HG02588 (cell line): ENCODE results near the gene ATN1.
A peak's percentile ranks its signal among the peaks of the same experiment; 100 is the strongest.

Experiments
- ATAC-seq: cut with Tn5 transposase; IDR thresholded peaks from one replicate; pipeline ENCODE4 v1.9.1; 2021; ENCODE audit warnings: mild to moderate bottlenecking, moderate library complexity; ENCODE audit not compliant: unreplicated experiment

ATN1 gene

DNA sequence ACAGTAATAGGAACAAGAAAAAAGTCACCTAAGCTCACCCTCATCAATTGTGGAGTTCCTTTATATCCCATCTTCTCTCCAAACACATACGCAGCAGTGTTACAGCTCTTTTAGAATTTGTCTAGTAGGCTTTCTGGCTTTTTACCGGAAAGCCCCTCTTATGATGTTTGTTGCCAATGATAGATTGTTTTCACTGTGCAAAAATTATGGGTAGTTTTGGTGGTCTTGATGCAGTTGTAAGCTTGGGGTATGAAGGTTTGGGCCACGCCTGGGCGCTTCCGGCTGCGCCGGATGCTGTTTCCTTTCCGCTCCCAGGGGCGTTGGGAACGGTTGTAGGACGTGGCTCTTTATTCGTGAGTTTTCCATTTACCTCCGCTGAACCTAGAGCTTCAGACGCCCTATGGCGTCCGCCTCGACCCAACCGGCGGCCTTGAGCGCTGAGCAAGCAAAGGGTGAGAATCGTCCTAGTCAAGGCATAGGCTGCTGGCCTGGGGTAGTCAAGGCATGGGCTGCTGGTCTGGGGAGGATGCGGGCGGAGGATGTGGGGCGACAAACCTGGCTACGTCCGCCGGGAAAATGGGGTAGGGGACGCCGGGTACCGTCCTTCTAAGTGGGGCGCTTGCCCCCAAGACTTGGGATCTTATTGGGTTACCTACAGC is 16.1 kb downstream of the ATN1 start, which contains the start of the genes C12orf57 and RNU7-1:
Gene C12orf57 (plus strand): TSS at position 301 of the 659 bp plus-strand sequence. CDS start 100 bp downstream, at position 401.
Gene RNU7-1 (plus strand): TSS at position 95 of the 659 bp plus-strand sequence.
- ATAC-seq: peak; percentile 40

DNA sequence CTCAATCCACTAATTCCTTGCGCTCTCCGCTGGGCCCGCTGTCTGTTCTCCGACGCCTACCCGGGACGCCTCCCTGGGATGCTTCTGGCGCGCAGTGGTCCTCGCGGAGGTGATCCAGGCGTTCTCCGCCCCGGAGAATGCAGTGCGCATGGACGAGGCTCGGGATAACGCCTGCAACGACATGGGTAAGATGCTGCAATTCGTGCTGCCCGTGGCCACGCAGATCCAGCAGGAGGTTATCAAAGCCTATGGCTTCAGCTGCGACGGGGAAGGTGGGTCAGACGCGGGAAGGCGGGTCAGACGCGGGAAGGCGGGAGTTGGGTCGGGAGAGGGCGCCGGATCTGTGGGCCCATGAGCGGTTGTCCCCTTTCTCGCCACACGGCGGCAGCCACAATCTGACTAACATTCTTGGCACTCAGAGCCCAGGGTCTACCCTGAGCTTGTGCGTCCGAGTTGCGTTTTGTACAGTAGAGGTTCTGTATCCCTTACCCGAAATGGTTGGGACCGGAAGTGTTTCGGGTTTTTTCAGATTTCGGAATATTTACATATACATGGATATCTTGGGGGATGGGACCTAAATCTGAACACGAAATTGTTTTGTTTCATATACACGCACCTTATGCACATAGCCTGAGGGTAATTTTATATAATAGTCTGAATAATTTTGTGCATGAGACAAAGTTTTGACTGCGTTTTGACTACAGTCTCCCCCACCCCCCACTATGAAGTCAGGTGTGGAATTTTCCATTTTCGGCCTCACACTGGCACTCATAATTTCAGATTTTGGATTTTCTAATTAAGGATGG is 16.8 kb downstream of the ATN1 start:
- ATAC-seq: peak; percentile 39

- ATAC-seq: no peak
These were observed 17.9 kb downstream of the ATN1 start for GRCh38 chr12:6945613-6946012.

- no peak for ATAC-seq
These were observed 18.5 kb downstream of the ATN1 start for GRCh38 chr12:6946033-6946919.

DNA sequence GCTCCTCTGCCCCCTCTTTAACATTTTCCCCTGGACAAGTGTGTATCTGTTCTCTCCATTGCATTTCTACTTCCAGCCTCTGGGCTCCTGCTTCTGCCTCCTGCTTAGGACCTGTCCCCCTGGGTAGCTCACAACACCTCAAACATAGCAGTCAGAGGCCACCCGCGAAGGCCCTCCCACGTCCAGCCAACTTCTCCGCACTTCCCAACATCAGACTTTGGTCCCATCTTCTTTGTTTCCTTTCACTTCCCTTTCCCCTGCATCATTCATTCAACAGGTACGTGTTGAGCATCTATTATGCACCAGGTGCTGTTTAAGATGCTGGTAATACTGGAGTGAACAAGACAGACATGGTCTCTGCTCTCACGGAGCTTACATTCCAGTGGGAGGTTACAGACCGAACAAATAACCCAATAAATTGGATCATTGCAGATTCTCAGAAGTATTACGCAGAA is 19.2 kb downstream of the ATN1 start:
- ATAC-seq: no peak

- no peak for ATAC-seq
These were observed 19.9 kb downstream of the ATN1 start for GRCh38 chr12:6947615-6948014.

GRCh38 chr12:6948873-6949594 is 21.3 kb downstream of the ATN1 start:
- no peak for ATAC-seq

- ATAC-seq: no peak
These were observed 22.6 kb downstream of the ATN1 start for GRCh38 chr12:6950401-6950801.

DNA sequence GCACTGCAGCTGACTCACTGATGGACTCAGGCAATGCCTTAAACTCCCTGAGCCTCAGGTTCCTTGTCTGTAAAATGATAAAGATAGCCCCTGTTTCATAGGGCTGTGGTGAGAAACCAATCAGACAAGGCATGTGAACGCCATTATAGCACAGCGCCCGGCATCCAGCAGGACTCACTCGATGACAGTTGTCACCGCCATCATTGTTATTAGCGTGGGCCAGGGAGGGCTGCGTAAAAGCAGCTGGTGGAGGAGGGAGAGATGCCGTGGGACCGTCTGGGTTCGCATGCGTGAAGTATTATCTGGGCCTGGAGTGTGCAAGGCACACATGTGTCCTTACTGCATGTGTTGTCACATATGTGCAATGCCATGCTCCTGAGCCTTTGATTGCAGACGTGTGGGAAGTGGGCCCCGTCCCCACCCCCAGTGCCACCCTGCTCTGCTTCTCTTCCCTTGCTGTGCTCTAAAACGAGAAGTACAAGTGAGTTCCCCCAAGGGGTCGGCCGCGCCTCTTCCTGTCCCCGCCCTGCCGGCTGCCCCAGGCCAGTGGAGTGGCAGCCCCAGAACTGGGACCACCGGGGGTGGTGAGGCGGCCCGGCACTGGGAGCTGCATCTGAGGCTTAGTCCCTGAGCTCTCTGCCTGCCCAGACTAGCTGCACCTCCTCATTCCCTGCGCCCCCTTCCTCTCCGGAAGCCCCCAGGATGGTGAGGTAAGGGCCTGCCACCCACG is 23.2 kb downstream of the ATN1 start, which contains the start of gene PTPN6:
Gene PTPN6 (plus strand): TSS at position 546 of the 730 bp plus-strand sequence. CDS start 157 bp downstream, at position 703.
- ATAC-seq: no peak

- ATAC-seq: no peak
These were observed 23.9 kb downstream of the ATN1 start for GRCh38 chr12:6951551-6952120.

DNA sequence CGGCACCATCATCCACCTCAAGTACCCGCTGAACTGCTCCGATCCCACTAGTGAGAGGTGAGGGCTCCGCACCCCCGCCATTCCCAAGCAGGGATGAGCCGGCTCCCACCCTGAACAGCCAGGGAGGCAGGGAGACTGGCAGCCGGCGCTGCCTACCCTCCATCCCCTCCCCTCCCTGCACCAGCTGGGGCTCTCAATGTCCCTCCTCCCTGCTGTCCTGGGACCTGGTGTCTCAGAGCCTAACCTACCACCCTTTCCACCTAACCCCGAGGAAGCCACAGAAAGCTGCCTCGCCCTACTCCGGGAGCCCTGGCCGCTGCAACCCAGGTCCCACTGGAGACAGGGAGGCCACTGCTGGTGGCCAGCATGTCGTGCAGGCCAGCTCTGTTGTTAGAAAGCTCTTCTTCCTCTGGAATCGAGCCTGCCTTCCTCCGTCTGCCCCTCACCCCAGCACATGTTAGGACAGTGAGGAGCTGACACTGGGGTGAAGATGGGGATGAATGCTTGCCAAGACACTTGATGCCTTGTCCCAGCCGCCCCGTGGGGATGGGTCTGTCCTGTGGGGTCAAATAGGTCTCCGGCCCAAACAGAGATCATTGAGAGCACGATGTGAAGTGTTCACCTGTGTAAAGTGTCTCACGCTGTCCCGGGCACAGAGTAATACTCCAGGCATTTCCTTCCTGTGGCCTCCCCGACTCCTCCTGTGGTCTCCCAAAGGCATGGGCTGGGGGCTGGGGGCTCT is 24.5 kb downstream of the ATN1 start:
- ATAC-seq: no peak

DNA sequence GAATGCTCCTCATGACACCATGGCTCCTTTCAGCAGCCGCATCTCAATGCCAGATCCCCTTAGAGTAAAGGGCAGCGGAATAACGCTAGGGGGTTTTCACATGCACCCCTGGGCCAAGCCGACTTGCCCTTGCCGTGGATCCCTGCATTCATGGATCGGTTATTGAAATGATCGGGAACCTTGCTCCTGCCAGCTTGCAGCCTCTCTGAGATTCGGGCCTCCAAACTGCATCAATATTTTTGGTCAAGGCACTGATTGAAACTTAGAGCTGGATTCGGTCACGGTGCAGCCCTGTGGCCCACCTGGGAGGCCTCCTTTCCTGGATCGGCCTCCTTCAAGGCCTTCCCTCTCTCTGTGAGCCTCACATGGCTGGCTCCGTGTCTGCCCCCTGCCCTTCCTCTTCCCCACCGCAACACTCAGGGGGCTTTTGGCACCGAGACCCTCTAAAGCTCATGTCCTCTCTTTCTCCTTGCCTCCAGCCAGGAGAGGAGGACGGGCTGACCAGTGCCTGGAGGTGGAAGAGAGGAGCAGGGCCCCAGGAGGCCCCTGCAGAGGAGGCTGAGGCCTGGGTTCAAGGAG is 25.2 kb downstream of the ATN1 start:
- no peak for ATAC-seq

GRCh38 chr12:6953442-6954315 is 25.9 kb downstream of the ATN1 start:
- ATAC-seq: peak; percentile 46

DNA sequence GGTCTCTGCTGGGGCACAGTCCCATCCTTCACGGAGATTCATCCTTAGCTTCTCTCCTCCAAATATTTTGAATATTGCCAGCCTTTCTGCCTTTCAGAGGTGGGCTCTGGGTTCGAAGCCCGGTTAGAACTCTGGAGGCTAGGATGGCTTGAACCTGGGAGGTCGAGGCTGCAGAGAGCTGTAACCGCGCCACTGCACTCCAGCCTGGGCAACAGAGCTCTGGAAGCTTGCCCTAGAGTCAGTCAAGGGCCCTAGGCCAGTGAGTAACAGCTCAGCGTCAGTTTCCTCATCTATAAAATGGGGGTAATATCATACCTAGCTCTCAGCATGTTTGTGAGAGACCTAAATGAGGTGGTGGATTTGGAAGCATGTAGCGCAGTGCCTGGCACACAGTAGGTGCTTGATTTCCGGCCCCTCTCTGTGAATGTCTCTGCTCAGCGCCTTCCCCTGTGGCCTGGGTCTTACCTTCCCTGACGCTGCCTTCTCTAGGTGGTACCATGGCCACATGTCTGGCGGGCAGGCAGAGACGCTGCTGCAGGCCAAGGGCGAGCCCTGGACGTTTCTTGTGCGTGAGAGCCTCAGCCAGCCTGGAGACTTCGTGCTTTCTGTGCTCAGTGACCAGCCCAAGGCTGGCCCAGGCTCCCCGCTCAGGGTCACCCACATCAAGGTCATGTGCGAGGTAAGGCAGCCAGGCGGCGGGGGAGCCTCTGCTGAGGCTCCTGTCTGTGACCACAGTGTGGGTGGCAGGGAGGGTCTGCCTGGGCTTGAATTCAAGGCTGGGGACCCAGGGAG is 26.8 kb downstream of the ATN1 start:
- no peak for ATAC-seq

DNA sequence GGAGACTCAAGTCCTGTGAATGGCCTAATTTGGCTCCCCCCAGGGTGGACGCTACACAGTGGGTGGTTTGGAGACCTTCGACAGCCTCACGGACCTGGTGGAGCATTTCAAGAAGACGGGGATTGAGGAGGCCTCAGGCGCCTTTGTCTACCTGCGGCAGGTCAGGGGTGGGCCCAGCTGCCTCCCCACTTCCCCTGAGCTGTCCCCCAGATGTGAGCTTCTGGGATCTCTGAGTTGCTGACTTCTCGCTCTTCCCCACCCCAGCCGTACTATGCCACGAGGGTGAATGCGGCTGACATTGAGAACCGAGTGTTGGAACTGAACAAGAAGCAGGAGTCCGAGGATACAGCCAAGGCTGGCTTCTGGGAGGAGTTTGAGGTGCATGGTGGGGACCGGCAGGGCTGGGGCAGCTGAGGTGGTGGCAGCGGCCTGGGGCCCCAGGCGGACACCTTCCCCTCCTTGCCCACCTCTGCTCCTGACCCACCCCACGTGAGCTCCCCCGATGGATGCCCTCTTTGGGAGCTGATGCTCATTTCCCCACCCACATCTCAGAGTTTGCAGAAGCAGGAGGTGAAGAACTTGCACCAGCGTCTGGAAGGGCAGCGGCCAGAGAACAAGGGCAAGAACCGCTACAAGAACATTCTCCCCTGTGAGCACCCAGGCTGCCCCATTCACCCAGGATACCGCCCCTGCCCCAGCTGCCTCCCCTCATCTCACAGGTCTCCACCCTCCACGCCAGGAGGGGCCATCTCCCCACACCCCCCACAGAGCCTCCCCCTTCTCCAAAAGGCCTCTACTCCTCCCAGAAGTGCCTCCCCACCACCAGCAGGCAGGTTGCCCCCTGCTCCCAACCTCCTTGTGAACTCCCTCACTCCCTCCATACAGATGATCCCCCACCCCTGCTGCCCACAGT is 27.6 kb downstream of the ATN1 start:
- no peak for ATAC-seq
